OCI-LY7 (cell line): ENCODE measurements around the gene WASF2. TPM values are rescaled to one million over a fixed set of nuclear protein-coding genes. Genes with fewer than 3 reads are reported as not detected.
A peak's percentile ranks its signal among the peaks of the same experiment; 100 is the strongest.
"Not testable (repeated sequence)": the region's sequence is repeated elsewhere in the genome, so short reads cannot be mapped to it uniquely, and the experiment has no call there.

Source experiments
- BruUV-seq: library from RNA; stranded (reverse); fragments of 400-500 nt; replicated peaks from 2 replicates; lab custom pipeline; 2021; lab: Mats Ljungman, UMichigan
- CTCF ChIA-PET: fragments of 300-600 bp; sonication (Branson Sonifier 250); formaldehyde crosslinking; loops from one replicate; lab custom pipeline; 2022; ENCODE audit warnings: antibody characterized with exemption; ENCODE audit not compliant: unreplicated experiment; lab: Charles Lee
- POLR2A ChIA-PET: fragments of 300-600 bp; sonication (Branson Sonifier 250); formaldehyde crosslinking; loops from one replicate; lab custom pipeline; 2022; ENCODE audit warnings: antibody characterized with exemption; lab: Charles Lee
- DNase-seq: peaks from one replicate; pipeline ENCODE4 v3.0.0-alpha.2; 2015; ENCODE audit warnings: low spot score
- H2AFZ ChIP-seq: fragments of 200-600 bp; sonication (generic), shearing (Covaris generic); 2 replicates; pipeline ENCODE4 v1.6.1; 2014; ENCODE audit warnings: mild to moderate bottlenecking, antibody characterized with exemption, low read length, moderate library complexity
- H3K27ac ChIP-seq: fragments of 200-600 bp; sonication (generic); 2 replicates; pipeline ENCODE4 v1.5.1; 2014; ENCODE audit warnings: mixed run types, low read depth, mild to moderate bottlenecking, moderate library complexity, low read length, inconsistent platforms; ENCODE audit not compliant: poor library complexity, severe bottlenecking
- H3K36me3 ChIP-seq: fragments of 200-600 bp; sonication (generic); 2 replicates; pipeline ENCODE4 v1.6.1; 2014; ENCODE audit warnings: mild to moderate bottlenecking, antibody characterized with exemption, low read length, moderate library complexity, mixed read lengths; ENCODE audit not compliant: insufficient read depth
- H3K4me1 ChIP-seq: fragments of 200-600 bp; sonication (generic); 2 replicates; pipeline ENCODE4 v1.5.1; 2014; ENCODE audit warnings: mild to moderate bottlenecking, low read length; ENCODE audit not compliant: insufficient read depth, poor library complexity, severe bottlenecking
- H3K4me2 ChIP-seq: fragments of 200-600 bp; sonication (generic); 2 replicates; pipeline ENCODE4 v1.6.1; 2014; ENCODE audit warnings: mild to moderate bottlenecking, low read length
- H3K4me3 ChIP-seq: fragments of 200-600 bp; sonication (generic); 2 replicates; pipeline ENCODE4 v1.5.1; 2014; ENCODE audit warnings: mild to moderate bottlenecking, low read depth, low read length; ENCODE audit not compliant: poor library complexity, severe bottlenecking
- H3K79me2 ChIP-seq: fragments of 200-600 bp; sonication (generic); 2 replicates; pipeline ENCODE4 v1.6.1; 2016; ENCODE audit warnings: low read depth, mild to moderate bottlenecking, low read length, moderate library complexity, mixed read lengths; ENCODE audit not compliant: insufficient read depth
- H3K9me2 ChIP-seq: fragments of 200-600 bp; sonication (generic); 2 replicates; pipeline ENCODE4 v1.6.1; 2016; ENCODE audit warnings: mild to moderate bottlenecking, low read length, mixed read lengths; ENCODE audit not compliant: insufficient read depth
- H3K9me3 ChIP-seq: fragments of 200-600 bp; sonication (generic); 2 replicates; pipeline ENCODE4 v1.6.1; 2014; ENCODE audit warnings: mild to moderate bottlenecking, mixed run types, low read length, mixed read lengths
- H4K20me1 ChIP-seq: fragments of 200-600 bp; sonication (generic); 2 replicates; pipeline ENCODE4 v1.6.1; 2014; ENCODE audit warnings: mild to moderate bottlenecking, antibody characterized with exemption, low read length, moderate library complexity, mixed read lengths; ENCODE audit not compliant: insufficient read depth
- CTCF ChIP-seq: fragments of 200-600 bp; sonication (generic); conservative IDR thresholded peaks from 2 replicates; pipeline ENCODE4 v1.5.1; 2014; ENCODE audit warnings: mild to moderate bottlenecking, antibody characterized with exemption, low read length, moderate library complexity, mixed read lengths
- EZH2phosphoT487 ChIP-seq: fragments of 200-600 bp; sonication (generic); IDR thresholded peaks from 2 replicates; pipeline ENCODE4 v1.6.1; 2018; ENCODE audit warnings: low read depth, borderline replicate concordance, mild to moderate bottlenecking, mixed run types, antibody characterized with exemption, low read length, moderate library complexity, mixed read lengths
- intact Hi-C: fragments of 100-400 bp; cut with micrococcal nuclease; formaldehyde crosslinking; loops from one replicate; pipeline ENCODE4 v1.10.0; 2022; ENCODE audit not compliant: unreplicated experiment
- total RNA-seq, 2 experiments: library from RNA; depleted of rRNA in 1 of 2; stranded (reverse); fragments of >200 nt in 1 of 2; shearing (Covaris generic) in 1 of 2; gene quantifications; 2 replicates each; pipeline ENCODE4 v1.2.3, GENCODE V29; 2014 to 2022

WASF2 gene
- total RNA-seq, 2 experiments from 2014 or later, result 26.9 to 106 TPM

- H3K4me2 ChIP-seq, result no peak overlapping the region
These were observed 81.8 kb downstream of the WASF2 start for GRCh38 chr1:27408151-27408550.

GRCh38 chr1:27406791-27407190 lies 83.2 kb downstream of the WASF2 start:
- H3K79me2 ChIP-seq, POLR2A ChIA-PET, H2AFZ ChIP-seq, H4K20me1 ChIP-seq, H3K9me3 ChIP-seq, CTCF ChIA-PET, BruUV-seq, H3K9me2 ChIP-seq, intact Hi-C loops: not testable (repeated sequence)
- H3K4me2 ChIP-seq, result peak overlapping the region; percentile 61
- peaks cover 44% of the 10 kb centered on the region for H3K36me3 ChIP-seq
- peaks cover 67% of the 10 kb centered on the region for H3K4me1 ChIP-seq
- peak overlapping the region; percentile 86 for H3K27ac ChIP-seq
- peak; percentile 80 for DNase-seq
- H3K4me3 ChIP-seq, result peak overlapping the region; percentile 28

More at GRCh38 chr1:27408151-27408550, 81.8 kb downstream of the WASF2 start:
- Histone ChIP-seq H3K36me3 (peaks cover 58% of the 10 kb centered on the region), H2AFZ (no peak overlapping the region), H3K27ac (peak overlapping the region; percentile 86), H3K9me3 (no peaks in the 10 kb centered on the region), H3K9me2 (no peaks in the 10 kb centered on the region), H3K79me2 (no peaks in the 10 kb centered on the region), H3K4me1 (peaks cover 56% of the 10 kb centered on the region), H3K4me3 (no peak overlapping the region), H4K20me1 (no peaks in the 10 kb centered on the region)
- no TSS peak for BruUV-seq
- ChIA-PET POLR2A (no interaction called here), CTCF (no interaction called here)
- TF ChIP-seq EZH2phosphoT487, result no peak
- TF ChIP-seq CTCF, result no peak
- DNase-seq, result no peak
- intact Hi-C loops, result no loop called here

DNA sequence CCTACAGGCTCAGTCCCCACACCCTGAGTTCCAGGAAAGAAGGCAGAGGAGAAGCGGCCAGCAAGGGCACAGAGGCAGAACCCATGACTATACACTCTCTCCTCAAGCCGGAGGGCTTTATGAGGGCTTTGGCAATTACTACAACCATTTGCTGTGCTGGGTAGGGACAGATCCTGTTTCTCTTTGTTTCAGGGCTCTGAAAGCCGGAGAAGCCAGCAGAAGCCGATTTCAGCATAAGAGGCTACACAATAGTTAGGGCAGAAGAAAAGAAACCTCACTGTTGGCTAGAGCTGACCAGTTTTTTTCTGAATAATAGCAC lies 83.6 kb downstream of the WASF2 start:
- intact Hi-C loops, result no loop called here
- Histone ChIP-seq H3K4me1 (peaks cover 67% of the 10 kb centered on the region), H3K9me3 (no peaks in the 10 kb centered on the region), H3K9me2 (no peaks in the 10 kb centered on the region), H3K4me3 (peak overlapping the region; percentile 28), H2AFZ (no peak overlapping the region), H3K79me2 (no peaks in the 10 kb centered on the region), H3K36me3 (peaks cover 41% of the 10 kb centered on the region), H3K27ac (peak overlapping the region; percentile 86), H4K20me1 (no peaks in the 10 kb centered on the region), H3K4me2 (peak overlapping the region; percentile 61)
- POLR2A ChIA-PET, result no interaction called here
- no peak for TF ChIP-seq EZH2phosphoT487
- TF ChIP-seq CTCF, result no peak
- CTCF ChIA-PET, result no interaction called here
- no TSS peak for BruUV-seq
- DNase-seq, result no peak
